ENCODE results near the gene ZNF611.
A peak's percentile ranks its signal among the peaks of the same experiment; 100 is the strongest.

DNA sequence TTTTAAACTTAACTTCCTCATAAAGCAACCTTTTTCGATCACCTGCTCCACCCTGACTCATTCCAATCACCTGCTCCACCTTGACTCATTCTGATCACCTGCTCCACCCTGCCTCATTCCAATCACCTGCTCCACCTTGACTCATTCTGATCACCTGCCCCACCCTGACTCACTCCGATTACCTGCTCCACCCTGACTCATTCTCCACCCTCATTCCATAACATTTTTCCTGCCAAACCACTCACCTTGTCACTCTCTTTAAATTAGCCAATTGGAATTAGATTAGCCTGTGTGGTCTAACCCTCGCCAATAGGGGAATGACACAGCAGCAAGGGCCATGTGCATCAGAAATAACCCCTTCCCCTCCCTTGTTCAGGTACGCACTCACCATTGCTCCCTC, 64.8 kb downstream of the ZNF611 start:
- TF ChIP-seq, protein P1, sequence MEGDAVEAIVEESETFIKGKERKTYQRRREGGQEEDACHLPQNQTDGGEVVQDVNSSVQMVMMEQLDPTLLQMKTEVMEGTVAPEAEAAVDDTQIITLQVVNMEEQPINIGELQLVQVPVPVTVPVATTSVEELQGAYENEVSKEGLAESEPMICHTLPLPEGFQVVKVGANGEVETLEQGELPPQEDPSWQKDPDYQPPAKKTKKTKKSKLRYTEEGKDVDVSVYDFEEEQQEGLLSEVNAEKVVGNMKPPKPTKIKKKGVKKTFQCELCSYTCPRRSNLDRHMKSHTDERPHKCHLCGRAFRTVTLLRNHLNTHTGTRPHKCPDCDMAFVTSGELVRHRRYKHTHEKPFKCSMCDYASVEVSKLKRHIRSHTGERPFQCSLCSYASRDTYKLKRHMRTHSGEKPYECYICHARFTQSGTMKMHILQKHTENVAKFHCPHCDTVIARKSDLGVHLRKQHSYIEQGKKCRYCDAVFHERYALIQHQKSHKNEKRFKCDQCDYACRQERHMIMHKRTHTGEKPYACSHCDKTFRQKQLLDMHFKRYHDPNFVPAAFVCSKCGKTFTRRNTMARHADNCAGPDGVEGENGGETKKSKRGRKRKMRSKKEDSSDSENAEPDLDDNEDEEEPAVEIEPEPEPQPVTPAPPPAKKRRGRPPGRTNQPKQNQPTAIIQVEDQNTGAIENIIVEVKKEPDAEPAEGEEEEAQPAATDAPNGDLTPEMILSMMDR (IDR thresholded peaks at IDR 0.05) = peak in 1 of 6 experiments; percentile 19
- TF ChIP-seq POLR2A (IDR thresholded peaks at IDR 0.05) = no peak
